Skeletal muscle tissue (tissue), 4 donors: ENCODE measurements around the gene EIF4G3. TPM values are rescaled to one million over a fixed set of nuclear protein-coding genes. Genes with fewer than 3 reads are reported as not detected.

Experiments
- H3K27ac ChIP-seq: one replicate; pipeline ENCODE4 v1.7.0; 2013; ENCODE audit warnings: mild to moderate bottlenecking, low read depth, low read length, inconsistent platforms
- H3K27me3 ChIP-seq, 3 donors: one replicate each; pipeline ENCODE4 v1.7.0; 2013; ENCODE audit warnings: low read length in 3 of 3; ENCODE audit not compliant: control insufficient read depth in 3 of 3, insufficient read depth in 3 of 3
- H3K36me3 ChIP-seq, 3 donors: one replicate each; pipeline ENCODE4 v1.7.0; 2013; ENCODE audit warnings: low read length in 3 of 3; ENCODE audit not compliant: control insufficient read depth in 3 of 3, insufficient read depth in 3 of 3
- H3K4me1 ChIP-seq, 3 donors: one replicate each; pipeline ENCODE4 v1.7.0; 2013; ENCODE audit warnings: low read length in 3 of 3, mild to moderate bottlenecking in 3 of 3; ENCODE audit not compliant: control insufficient read depth in 3 of 3, insufficient read depth in 3 of 3
- H3K4me3 ChIP-seq, 3 donors: one replicate each; pipeline ENCODE4 v1.7.0; 2013; ENCODE audit warnings: low read length in 3 of 3
- H3K9ac ChIP-seq, 3 donors: one replicate each; pipeline ENCODE4 v1.7.0; 2013; ENCODE audit warnings: low read length in 3 of 3, mild to moderate bottlenecking in 3 of 3, moderate library complexity in 2 of 3, low read depth in 1 of 3
- H3K9me3 ChIP-seq, 3 donors: one replicate each; pipeline ENCODE4 v1.7.0; 2013; ENCODE audit warnings: low read length in 3 of 3; ENCODE audit not compliant: control insufficient read depth in 3 of 3
- total RNA-seq: library from RNA; depleted of rRNA; stranded (reverse); fragments of >200 nt; gene quantifications from one replicate; pipeline ENCODE4 v1.2.3, GENCODE V29; 2014
- donor health status: Osteomylitis.

EIF4G3 gene
- total RNA-seq, 1 donor from 2014 or later: 23.5 TPM

- no peak overlapping the region for H3K4me3 ChIP-seq
- H3K27ac ChIP-seq: no peak overlapping the region
- no peaks in the 10 kb centered on the region for H3K27me3 ChIP-seq
- H3K4me1 ChIP-seq: no peaks in the 10 kb centered on the region
- H3K9ac ChIP-seq: no peak overlapping the region
- H3K36me3 ChIP-seq: peaks cover 6 to 18% (median 10%) of the 10 kb centered on the region in 3 donors
- no peaks in the 10 kb centered on the region for H3K9me3 ChIP-seq
Measured at GRCh38 chr1:20975668-20976067, 201.0 kb downstream of the EIF4G3 start.

- Histone ChIP-seq H3K9me3 (no peaks in the 10 kb centered on the region), H3K27ac (no peak overlapping the region), H3K36me3 (peaks cover 6 to 18% (median 10%) of the 10 kb centered on the region in 3 donors), H3K4me1 (no peaks in the 10 kb centered on the region), H3K27me3 (no peaks in the 10 kb centered on the region), H3K9ac (no peak overlapping the region), H3K4me3 (no peak overlapping the region)
Measured at GRCh38 chr1:20974951-20975350, 201.7 kb downstream of the EIF4G3 start.

- no peaks in the 10 kb centered on the region for H3K4me1 ChIP-seq
- no peaks in the 10 kb centered on the region for H3K9me3 ChIP-seq
- H3K27ac ChIP-seq: no peak overlapping the region
- no peaks in the 10 kb centered on the region for H3K27me3 ChIP-seq
- no peak overlapping the region for H3K4me3 ChIP-seq
- no peak overlapping the region for H3K9ac ChIP-seq
- peaks cover 10 to 17% (median 12%) of the 10 kb centered on the region in 3 donors for H3K36me3 ChIP-seq
Measured at GRCh38 chr1:20974069-20974468, 202.6 kb downstream of the EIF4G3 start.

GRCh38 chr1:20972855-20973254, 203.8 kb downstream of the EIF4G3 start:
- no peak overlapping the region for H3K9ac ChIP-seq
- H3K36me3 ChIP-seq: peaks cover 10 to 22% (median 17%) of the 10 kb centered on the region in 3 donors
- no peaks in the 10 kb centered on the region for H3K4me1 ChIP-seq
- no peak overlapping the region for H3K4me3 ChIP-seq
- no peaks in the 10 kb centered on the region for H3K27me3 ChIP-seq
- no peaks in the 10 kb centered on the region for H3K9me3 ChIP-seq
- no peak overlapping the region for H3K27ac ChIP-seq

GRCh38 chr1:20964540-20965484, 211.9 kb downstream of the EIF4G3 start:
- Histone ChIP-seq H3K4me3 (no peak overlapping the region), H3K27ac (peak overlapping the region; percentile 33), H3K4me1 (peaks cover 6 to 9% (median 9%) of the 10 kb centered on the region in 3 donors), H3K36me3 (peaks cover 0 to 12% (median 8%) of the 10 kb centered on the region in 3 donors), H3K9me3 (no peaks in the 10 kb centered on the region), H3K9ac (no peak overlapping the region), H3K27me3 (no peaks in the 10 kb centered on the region)

- Histone ChIP-seq H3K9ac (no peak overlapping the region), H3K27ac (peak overlapping the region; percentile 87), H3K4me3 (no peak overlapping the region), H3K4me1 (peaks cover 6 to 9% (median 9%) of the 10 kb centered on the region in 3 donors), H3K36me3 (no peaks in the 10 kb centered on the region), H3K27me3 (no peaks in the 10 kb centered on the region), H3K9me3 (no peaks in the 10 kb centered on the region)
Measured at GRCh38 chr1:20962576-20963258, 214.0 kb downstream of the EIF4G3 start.

- H3K4me3 ChIP-seq: no peak overlapping the region
- no peak overlapping the region for H3K27ac ChIP-seq
- no peak overlapping the region for H3K9ac ChIP-seq
- H3K9me3 ChIP-seq: no peaks in the 10 kb centered on the region
- peaks cover 0 to 6% (median 6%) of the 10 kb centered on the region in 3 donors for H3K4me1 ChIP-seq
- H3K27me3 ChIP-seq: no peaks in the 10 kb centered on the region
- H3K36me3 ChIP-seq: no peaks in the 10 kb centered on the region
Measured at GRCh38 chr1:20958430-20958829, 218.3 kb downstream of the EIF4G3 start.

GRCh38 chr1:20956272-20956671, 220.4 kb downstream of the EIF4G3 start:
- no peaks in the 10 kb centered on the region for H3K27me3 ChIP-seq

GRCh38 chr1:20950679-20951078, 226.0 kb downstream of the EIF4G3 start:
- Histone ChIP-seq H3K4me3 (no peak overlapping the region), H3K9ac (no peak overlapping the region), H3K27ac (no peak overlapping the region), H3K9me3 (no peaks in the 10 kb centered on the region), H3K4me1 (no peaks in the 10 kb centered on the region), H3K27me3 (no peaks in the 10 kb centered on the region), H3K36me3 (no peaks in the 10 kb centered on the region)

More at GRCh38 chr1:20956272-20956671, 220.4 kb downstream of the EIF4G3 start:
- Histone ChIP-seq H3K27ac (no peak overlapping the region), H3K4me1 (no peaks in the 10 kb centered on the region), H3K36me3 (no peaks in the 10 kb centered on the region), H3K9me3 (no peaks in the 10 kb centered on the region), H3K4me3 (no peak overlapping the region), H3K9ac (no peak overlapping the region)
